GM04503 (cell line): ENCODE results near the gene ECI2.

Experiments used
- DNase-seq: peaks from one replicate; pipeline ENCODE4 v3.0.0-alpha.2; 2012; ENCODE audit warnings: low read depth

The ECI2 gene, protein sequence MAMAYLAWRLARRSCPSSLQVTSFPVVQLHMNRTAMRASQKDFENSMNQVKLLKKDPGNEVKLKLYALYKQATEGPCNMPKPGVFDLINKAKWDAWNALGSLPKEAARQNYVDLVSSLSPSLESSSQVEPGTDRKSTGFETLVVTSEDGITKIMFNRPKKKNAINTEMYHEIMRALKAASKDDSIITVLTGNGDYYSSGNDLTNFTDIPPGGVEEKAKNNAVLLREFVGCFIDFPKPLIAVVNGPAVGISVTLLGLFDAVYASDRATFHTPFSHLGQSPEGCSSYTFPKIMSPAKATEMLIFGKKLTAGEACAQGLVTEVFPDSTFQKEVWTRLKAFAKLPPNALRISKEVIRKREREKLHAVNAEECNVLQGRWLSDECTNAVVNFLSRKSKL

DNA sequence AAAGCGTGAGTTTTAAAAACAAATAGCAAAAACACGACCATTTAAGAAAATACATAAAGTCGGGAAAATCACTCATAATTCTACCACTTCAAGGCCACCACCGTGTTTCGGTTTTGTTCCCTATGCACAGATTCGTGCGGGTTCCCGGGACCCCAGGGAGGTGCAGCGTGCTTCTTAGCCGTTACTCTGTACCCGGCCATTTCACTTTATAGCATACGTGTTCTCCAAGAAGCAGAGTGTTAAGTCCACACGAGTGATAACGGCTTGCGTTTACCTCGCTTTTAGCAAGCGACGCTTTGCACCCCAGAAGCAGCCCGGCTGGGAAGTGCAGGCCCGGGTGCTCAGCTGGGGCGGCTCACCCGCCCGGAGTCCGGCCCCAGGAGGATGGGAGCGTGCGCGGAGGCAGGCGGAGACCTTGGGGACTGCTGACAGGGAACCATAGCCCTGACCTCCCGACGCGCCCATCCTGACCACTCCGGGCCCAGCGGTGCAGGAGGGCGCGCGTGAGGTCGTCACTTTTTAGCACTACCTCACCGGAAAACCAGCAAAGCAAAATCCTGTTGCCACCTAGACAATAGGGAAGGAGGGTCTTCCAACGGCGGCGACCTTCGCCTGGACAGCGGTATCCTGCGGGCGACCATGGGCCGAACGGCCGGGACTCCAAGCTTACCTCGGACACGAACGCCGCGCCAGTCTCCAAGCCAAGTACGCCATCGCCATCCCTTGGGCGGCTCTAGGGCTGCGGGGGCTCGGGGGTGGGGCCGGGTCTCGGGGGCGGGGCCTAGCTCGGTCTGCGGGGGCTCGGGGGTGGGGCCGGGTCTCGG, at the start of gene ECI2:
TSS of gene ECI2 (minus strand) at position 735 of the 824 bp plus-strand sequence. CDS start at position 720, 15 bp downstream.
- no peak for DNase-seq

DNA sequence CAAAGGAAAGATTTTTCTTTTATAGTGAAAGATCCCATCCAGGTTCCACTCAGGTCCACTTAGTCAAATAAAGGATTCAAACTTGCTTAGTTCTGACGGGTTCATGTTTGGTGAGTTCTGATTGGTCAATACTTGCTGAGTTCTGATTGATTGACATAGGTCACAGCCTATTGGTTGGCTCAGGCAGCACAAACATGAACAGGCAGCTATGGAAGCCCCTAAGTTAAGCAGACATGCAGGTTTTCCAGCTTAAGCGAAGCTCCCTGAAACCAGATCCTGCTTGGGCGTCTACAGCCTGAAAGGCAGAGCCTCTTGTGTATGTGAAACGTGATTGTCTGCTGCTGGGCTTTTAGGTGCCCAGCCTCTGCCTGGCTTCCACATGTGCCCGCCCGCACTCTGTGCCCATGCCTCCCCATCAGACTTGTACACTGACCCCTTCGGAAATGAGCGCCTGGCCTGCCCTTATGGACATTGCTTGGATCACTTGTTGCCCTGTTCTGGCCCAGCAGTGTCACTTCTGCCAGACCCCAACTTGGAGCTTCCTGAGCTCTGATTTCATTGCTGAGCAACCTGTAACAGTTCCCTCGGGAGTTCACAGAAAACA, 45.4 kb upstream of the ECI2 start:
- no peak for DNase-seq

DNA sequence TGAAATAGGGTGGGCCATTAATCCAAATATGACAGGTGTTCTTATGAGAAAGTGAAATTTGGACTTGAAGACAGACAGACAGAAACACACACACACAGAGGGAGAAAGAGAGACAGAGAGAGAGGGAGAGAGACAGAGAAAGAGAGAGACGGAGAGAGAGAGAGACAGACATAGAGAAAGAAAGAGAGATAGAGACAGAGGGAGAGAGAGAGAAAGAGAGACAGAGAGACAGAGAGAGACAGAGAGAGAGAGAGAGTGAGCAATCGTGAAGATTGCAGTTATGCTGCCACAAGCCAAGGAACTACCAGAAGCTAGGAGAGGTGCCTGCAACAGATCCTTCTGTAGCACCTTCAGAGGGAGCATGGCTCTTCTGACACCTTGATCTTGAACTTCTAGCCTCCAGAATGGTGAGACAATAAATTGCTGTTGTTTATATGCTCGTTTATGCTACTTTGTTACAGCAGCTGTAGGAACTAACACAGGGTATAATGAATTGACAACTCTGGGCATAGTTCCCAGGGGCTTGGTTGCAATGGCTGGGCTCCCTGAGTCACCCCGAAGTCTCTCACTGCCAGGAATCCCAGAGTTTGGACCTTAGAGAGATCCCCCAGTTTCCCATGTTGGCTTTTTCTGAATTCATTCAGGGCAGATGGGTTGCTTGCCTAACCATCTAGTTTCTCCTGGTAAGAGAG, 44.7 kb upstream of the ECI2 start:
- DNase-seq, result no peak

DNA sequence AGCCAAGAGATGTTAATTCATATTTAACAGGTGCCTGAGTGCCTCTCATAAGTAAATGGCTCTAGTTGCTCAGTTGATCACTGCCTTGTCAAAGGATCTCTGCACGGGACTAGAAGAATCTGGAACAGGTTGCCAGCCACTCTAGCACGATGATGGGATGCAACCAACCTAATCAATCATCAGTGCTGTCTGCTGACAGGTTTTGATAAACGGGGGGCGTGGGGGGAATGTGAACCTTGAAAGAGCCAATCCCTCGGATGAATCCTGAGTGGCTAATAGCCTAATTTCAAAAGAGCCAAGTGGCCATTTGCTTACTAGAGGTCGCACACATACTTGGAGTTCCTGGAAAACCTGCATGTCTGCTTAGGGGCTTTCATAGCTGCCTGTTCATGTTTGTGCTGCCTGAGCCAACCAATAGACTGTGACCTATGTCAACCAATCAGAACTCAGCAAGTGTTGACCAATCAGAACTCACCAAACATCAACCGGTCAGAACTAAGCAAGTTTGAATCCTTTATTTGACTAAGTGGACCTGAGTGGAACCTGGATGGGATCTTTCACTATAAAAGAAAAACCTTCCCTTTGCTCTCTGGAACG, 43.5 kb upstream of the ECI2 start:
- no peak for DNase-seq

DNA sequence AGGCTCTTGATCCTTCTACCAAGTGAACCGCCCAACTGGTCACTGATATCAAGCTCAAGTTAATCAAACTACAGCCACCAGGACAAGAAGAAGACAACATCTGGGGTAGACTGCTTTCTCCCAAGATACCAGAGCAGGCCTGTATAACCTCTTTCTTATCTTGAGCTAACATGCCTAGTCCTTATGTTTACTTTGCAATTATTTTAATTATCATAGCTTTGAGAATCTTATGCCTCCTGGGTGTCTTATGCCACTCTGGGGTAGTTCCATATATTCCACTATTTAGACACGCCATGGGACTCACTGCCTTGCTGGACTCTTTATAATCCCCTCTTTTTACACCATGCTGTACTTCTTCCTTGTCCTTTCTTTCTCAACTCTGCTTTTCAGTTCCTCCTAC, 41.5 kb upstream of the ECI2 start:
- DNase-seq, result no peak

DNA sequence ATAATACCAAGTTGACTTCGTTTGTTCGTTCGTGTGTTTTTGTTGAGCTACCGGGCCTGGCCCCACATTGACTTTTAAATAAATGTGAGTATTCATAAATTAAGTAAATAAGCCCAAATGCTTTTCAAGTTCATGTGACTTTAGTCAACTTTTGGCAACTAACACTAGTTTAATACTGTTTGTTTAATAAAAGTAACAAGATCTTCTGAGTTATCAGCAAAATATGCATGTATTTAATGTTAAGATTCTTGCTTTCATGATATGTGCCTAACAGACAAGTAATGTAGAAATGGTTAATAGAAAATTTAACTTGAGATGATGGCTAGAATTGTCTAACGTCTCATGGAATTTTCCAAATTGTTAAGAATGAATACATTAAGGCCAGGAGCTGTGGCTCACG, 38.7 kb upstream of the ECI2 start:
- DNase-seq, result no peak

DNA sequence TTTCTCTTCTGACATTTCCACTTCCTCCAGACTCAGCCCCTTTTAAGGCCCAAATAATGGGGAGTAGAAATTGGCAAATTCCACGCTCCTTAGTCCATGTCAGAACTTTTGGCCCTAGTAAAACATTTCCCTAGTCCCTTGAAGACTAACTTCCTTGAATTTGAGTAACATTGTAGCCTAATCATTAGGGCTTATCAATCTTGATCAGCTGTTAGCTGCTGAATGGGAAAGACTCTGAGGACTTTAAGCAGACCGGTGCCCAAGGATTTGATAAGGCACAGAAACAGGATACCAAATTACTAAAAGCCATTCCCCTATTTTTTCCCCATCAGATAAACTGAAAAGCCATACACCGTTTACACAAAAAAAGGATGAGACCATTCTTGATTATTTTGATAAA, 37.0 kb upstream of the ECI2 start:
- DNase-seq, result no peak

DNA sequence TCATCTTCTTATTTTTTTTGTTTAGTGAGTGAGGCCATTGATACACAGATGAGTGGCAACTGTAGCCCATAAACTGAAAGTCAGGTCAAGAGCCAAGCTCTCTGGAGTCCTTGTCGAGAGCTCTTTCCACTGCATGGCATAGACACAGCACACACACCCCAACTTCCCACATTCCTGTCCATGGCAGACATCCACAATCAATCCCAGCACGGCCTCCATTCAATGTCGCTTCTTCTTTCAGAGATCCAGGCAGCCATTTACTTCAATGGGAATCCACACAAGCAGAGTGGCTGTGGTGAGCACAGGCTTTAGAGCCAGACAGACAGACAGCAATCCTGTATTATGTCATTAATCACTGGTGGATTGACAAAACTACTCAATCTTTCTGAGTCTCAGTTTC, 34.9 kb upstream of the ECI2 start:
- no peak for DNase-seq

DNA sequence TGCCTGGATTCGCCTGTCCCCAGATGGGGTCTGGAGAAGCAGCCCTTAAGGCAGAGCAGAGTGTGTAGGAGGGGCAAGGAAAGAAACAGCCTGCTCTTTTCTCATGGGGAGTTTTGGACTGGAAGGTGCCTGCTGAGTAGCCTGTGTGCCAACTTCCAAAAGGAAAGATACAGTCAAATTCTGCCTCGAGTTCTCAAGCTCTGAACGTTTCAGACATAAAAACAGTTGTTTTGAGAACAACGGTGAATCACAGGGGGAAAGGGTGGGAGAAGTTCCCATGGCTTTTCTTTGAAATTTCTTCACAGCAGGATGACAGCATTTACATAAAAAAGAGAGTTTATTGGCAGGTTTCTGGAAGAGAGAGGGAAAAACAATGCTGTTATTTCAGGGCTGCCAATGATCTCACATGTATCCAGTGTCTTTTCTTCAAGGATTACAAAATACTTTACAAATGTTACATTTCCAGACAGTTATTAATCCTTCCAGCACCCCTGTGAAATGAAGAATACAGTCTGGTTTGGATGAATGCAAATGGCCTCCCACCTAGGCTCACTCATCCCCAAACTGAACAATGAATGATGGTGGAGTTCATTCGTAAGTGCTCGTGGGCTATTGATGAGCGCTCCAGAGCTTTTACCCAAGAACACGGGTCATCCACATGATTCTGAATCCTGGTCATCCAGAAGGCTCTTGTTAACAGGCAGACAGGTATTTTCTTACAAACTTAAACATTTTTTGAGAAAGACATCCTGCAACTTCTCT, 33.8 kb upstream of the ECI2 start:
- peak; percentile 18 for DNase-seq

DNA sequence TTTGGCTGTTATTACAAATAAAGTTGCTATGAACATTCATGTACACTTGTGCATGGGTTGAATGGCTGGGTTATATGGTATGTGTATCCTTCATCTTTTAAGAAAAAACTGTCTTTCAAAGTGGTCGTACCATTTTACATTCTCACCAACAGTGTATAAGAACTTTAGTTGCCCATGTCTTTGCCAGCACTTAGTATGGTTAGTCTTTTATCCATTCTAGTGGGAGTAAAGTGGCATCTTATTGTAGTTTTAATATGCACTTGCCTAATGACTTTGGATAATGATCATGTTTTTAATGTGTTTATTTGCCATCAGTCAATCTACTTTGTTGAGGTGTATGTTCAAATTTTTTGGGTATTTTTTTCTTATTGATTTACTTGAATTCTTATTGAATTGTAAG, 32.5 kb upstream of the ECI2 start:
- DNase-seq, result no peak

DNA sequence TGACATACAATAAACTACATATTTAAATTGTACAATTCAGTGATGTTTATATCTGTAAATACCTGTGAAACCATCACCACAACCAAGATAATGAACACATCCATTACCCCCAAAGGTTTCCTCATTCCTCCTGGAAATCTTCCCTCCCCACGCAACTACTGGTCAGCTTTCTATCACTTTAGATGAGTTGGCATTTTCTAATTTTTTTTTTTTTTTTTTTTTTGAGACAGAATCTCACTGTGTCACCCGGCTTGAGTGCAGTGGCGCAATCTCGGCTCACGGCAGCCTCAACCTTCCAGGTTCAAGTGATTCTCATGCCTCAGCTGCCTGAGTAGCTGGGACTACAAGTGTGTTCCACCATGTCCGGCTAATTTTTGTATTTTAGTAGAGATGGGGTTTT, 31.7 kb upstream of the ECI2 start:
- DNase-seq, result no peak

DNA sequence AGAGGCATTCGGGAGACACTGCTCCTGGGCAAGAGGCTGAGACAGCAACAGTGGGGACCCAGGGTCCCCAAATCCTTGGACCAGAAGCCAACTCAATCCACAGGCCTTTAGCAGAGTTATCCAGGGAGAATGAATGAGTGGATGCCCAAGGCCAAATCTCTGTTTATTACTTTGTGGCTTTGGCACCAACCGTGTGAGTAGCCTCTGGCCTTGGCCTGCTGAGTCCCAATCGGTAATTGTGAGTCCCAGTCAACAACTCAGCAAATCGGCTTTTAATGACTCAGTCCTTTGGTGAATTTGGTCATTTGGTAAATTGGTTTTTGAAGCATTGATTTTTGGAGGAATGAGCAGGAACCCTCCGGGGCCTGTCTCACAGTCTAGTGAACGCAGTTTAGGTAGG, 29.1 kb upstream of the ECI2 start:
- DNase-seq, result no peak

DNA sequence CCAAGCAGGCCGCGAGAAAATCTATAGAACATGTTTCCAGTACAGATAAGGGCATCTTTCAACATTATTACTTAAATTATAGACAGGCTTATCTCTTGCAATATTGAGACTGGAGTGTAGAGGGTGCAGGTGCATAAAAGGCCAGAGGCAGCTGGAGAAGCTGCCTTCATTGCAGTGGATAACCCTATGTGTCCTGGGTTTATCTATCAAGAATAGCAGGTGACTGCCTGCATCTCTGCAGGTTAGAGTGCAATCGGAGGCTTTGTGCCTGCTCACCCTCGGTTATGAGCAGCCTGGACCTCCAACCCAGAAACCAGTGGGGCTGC, 28.7 kb upstream of the ECI2 start:
- no peak for DNase-seq

DNA sequence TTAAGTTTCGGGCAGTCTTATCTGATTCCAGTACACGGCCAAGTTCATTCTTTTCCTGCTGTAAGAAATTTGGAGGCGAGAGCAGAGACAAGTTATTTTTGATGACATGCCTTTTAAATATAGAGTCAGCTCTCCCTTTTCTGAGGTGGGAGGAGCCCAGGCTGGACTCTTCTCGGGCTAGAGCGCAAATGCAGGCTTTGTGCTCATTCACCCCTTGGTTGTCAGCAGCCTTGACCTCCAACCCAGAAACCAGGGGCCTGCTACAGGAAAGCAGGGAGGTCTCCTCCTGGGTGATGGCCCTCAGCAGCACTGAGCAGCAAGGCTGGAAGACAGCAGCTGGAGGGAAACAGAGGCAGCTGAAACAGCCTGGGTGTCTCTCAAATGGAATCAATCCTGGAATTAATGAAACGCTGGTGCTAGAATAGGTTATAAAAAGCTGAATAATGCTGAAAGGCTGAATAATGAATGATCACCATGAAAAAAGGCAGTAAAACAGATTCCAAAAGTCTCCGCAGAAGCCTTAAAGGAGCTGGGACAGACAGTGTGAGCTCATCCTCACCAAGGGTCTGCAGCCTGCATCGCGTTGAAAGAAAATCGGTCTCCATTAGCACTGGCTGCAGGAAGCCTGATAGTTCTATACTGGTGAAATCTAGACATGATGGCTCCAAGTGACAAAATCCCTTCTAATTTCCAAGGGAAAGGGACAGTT, 28.2 kb upstream of the ECI2 start:
- no peak for DNase-seq

DNA sequence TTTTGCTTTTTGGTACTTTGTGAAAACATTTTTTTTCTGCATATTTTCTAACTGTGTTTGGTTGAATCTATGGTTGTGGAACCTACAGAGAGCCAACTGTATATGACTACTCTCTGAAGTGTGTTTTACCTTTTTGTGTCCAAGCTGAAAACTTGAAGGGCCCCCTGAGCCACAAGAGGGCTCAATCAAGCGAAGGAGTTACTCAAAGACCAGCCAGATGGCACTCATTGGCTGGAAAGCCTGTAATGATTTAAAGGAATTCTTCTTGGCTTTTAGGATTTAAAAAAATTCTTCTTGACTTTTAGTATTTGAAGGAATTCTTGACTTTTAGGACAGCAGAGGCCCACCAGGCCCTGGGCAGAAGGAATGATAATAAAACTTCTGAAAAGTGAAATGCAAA, 27.0 kb upstream of the ECI2 start:
- DNase-seq, result no peak

DNA sequence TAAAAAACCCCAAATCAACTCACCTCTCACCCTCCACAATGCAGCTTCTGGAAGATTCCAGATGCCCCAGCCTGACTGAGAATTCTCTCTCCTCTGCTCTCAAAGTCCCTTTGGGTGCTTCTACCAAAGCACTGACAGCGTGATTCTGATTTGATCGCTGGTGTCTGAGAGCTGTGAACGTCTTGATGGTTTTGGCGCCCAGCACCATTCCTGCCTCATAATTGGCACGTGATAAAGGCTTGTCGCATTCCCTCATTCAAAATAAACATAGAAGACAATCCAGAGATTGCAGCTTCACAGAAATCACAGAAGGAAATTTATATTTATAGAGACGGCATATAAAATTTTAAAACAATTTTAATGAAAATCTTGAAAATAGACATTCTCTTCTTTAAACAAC, 24.1 kb upstream of the ECI2 start:
- no peak for DNase-seq

DNA sequence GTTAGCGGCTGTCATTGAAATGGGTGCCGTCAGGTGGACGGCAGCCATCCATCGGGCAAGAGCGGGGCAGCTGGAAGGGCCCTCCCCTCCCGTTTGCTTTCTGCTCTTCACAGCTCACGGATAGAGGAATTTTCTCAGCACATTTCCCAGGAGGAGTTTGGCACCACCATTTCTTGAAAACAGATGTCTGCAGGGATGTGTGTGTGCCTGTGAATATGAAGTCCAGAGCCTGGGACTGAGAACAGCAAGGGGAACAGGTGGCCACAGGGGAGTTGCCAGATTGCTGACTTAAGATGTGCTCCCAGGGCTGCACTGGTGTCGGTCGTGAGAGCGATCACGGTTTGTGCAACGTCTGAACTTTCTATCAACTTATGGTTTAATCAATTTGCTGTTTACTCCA, 22.1 kb upstream of the ECI2 start:
- DNase-seq, result no peak

DNA sequence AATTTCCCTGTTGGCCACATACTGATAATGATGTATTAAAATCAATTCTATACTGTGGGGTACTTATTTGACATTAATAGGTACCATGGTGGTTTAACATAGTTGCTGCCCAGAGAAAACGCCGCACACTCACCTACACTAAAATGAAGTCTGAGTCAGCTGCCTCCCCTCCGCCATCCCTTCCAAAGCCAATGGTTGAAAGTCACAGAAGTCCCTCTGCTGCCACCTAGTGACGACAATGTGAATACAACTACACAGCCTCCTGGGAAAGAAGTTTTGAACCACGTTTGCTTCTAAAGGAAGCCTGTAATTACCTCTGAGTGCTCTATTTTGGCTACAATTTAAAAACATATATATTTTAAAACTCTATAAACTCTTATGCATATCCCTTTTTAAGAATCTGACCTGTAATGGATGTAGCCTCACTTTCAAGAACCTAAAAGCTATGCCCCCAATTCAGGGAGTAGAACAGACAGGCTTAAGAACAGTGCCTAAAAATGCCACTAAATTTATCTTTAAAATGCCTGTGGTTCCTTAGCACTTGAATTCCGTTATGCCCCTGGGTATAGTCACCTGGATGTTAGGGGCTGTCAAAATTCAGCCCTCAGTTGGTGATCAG, 20.6 kb upstream of the ECI2 start:
- peak; percentile 34 for DNase-seq

DNA sequence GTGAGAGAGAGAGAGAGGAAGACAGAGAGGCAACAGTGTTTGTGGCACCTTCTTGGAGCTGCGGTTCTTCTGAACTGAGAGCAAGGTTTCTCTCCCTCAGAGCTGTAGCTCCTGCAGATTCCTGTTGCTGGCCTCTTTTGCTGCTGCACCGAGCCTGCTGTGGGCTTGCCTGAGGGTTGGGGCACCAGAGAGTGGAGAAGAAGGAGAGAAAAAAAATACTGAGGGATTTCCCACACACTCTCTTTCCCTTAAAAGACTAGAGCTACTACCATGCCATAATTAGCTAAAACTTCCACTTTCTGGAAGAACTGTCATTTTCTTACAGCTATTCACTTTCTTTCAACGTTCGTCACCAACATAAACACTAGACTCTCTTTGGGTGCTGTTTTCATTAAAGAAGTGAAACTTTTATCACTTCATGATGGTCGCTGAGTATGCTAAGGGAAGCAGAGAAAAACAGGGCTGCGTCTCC, 18.2 kb upstream of the ECI2 start:
- no peak for DNase-seq

DNA sequence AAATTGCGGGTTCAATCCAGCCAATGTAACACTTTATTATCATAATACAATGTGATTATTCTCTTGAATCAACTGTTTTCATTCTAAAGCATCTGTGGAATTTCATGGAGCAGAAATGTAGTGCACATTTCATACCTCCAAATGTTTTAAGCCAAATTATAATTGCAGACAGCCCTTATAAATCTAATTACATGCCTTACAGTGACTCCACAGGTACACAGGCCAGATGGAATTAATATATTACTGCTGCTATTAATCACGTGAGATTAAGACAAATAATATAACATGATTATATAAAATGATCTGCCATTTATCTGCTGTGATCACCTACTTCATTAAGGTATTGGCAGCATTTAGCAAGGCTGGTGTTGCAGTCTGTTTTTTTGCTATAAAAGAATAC, 9.7 kb upstream of the ECI2 start:
- no peak for DNase-seq
